Measurements from ENCODE around the gene ELN. TPM values are rescaled to one million over a fixed set of nuclear protein-coding genes. Genes with fewer than 3 reads are reported as not detected.

The ELN gene
- total and polyA plus RNA-seq, 9 of the 15 experiments (the other 6 are each of a cell fraction or from before 2014, with no cell fraction given) = 0.20 TPM; not detected in 8

- H3K9me1 ChIP-seq (ENCODE audit: control insufficient read depth, insufficient read depth, low read length) = no peaks in the 10 kb centered on the region
- peak overlapping the region; percentile 30; the same call in 1 of the 2 replicates for H2AFZ ChIP-seq (ENCODE audit: low read depth, low read length)
- no peaks in the 10 kb centered on the region for H3K9me3 ChIP-seq (replicated peaks; ENCODE audit: control insufficient read depth, insufficient read depth, low read depth, low read length)
- H3K27ac ChIP-seq (ENCODE audit: extremely low read depth, low read depth, low read length) = peak overlapping the region; percentile 45; the same call in 2 of the 3 replicates
- peak overlapping the region in 1 of 2 experiments; percentile 75; a peak in 2 of 4 replicates for H3K9ac ChIP-seq (ENCODE audit: insufficient read depth in 1 of 2, low read depth in 2 of 2, low read length in 2 of 2)
- WGBS (ENCODE audit: insufficient coverage, low coverage, missing lambda C conversion rate) = 88% methylated on average over 6 of the region's 6 CpGs
- BruUV-seq (replicated peaks) = no TSS peak
- intact Hi-C loops (cut with micrococcal nuclease) (no loop called here), in situ Hi-C loops (cut with MboI) (no loop called here)
- 0 out of 3 replicates have a peak, but pooled peaks cover 3% of the 10 kb centered on the region for H3K79me2 ChIP-seq (ENCODE audit: control insufficient read depth, insufficient read depth, low read length)
- CTCF ChIA-PET (ENCODE audit: low intra/inter-chr PET ratio) = no interaction called here
- peaks cover 44% of the 10 kb centered on the region; the same call in 2 of the 3 replicates for H3K36me3 ChIP-seq (ENCODE audit: control insufficient read depth, insufficient read depth, low read length)
- H3K27me3 ChIP-seq (ENCODE audit: control insufficient read depth in 2 of 2, insufficient read depth in 2 of 2, low read length in 2 of 2) = no peaks in the 10 kb centered on the region
- peak in 1 of 4 experiments; percentile 11 for DNase-seq (ENCODE audit: extremely low read depth in 1 of 4, low spot score in 3 of 4)
- no peak for ATAC-seq
- POLR2A ChIA-PET = no interaction called here
- no peak for FAIRE-seq
- peaks cover 15 to 35% of the 10 kb centered on the region in 2 experiments for H3K4me1 ChIP-seq (replicated peaks in 1 of 2; ENCODE audit: control insufficient read depth in 2 of 2, insufficient read depth in 2 of 2, low read length in 2 of 2)
- TF ChIP-seq ZNF717 (CRISPR knock-in tag; IDR thresholded peaks at IDR 0.05) = no peak
- no peak for TF ChIP-seq BMI1 (IDR thresholded peaks at IDR 0.05; ENCODE audit: low read length)
- TF ChIP-seq ZNF232 (CRISPR knock-in tag; IDR thresholded peaks at IDR 0.05) = no peak
- TF ChIP-seq XRCC3 (IDR thresholded peaks at IDR 0.05) = no peak
- H3K4me3 ChIP-seq = no peak overlapping the region
- H4K20me1 ChIP-seq (replicated peaks; ENCODE audit: control insufficient read depth, insufficient read depth, low read length) = peaks cover 13% of the 10 kb centered on the region; the same call in 1 of the 2 replicates
- H3K4me2 ChIP-seq (ENCODE audit: insufficient read depth, low read length) = peak overlapping the region; percentile 36; the same call in 1 of the 2 replicates
These were observed 67.2 kb downstream of the ELN start for GRCh38 chr7:74095135-74095534.

GRCh38 chr7:74097937-74098614, 70.1 kb downstream of the ELN start:
- Histone ChIP-seq H3K27ac (ENCODE audit: extremely low read depth, low read depth, low read length) (no peak overlapping the region), H3K4me1 (replicated peaks in 1 of 2; ENCODE audit: control insufficient read depth in 2 of 2, insufficient read depth in 2 of 2, low read length in 2 of 2) (peaks cover 22 to 32% of the 10 kb centered on the region in 2 experiments), H3K36me3 (ENCODE audit: control insufficient read depth, insufficient read depth, low read length) (peaks cover 61% of the 10 kb centered on the region; the same call in 2 of the 3 replicates), H3K27me3 (ENCODE audit: control insufficient read depth in 2 of 2, insufficient read depth in 2 of 2, low read length in 2 of 2) (no peaks in the 10 kb centered on the region), H3K9me3 (replicated peaks; ENCODE audit: control insufficient read depth, insufficient read depth, low read depth, low read length) (no peaks in the 10 kb centered on the region), H3K4me3 (no peak overlapping the region), H2AFZ (ENCODE audit: low read depth, low read length) (no peak overlapping the region), H3K79me2 (ENCODE audit: control insufficient read depth, insufficient read depth, low read length) (0 out of 3 replicates have a peak, but pooled peaks cover 3% of the 10 kb centered on the region), H4K20me1 (replicated peaks; ENCODE audit: control insufficient read depth, insufficient read depth, low read length) (peaks cover 4% of the 10 kb centered on the region; the same call in 1 of the 2 replicates), H3K9ac (ENCODE audit: insufficient read depth in 1 of 2, low read depth in 2 of 2, low read length in 2 of 2) (0 out of 4 replicates have a peak overlapping the region, but pooled peaks of 1 of the 2 experiments have one; percentile 33), H3K4me2 (ENCODE audit: insufficient read depth, low read length) (no peak overlapping the region), H3K9me1 (ENCODE audit: control insufficient read depth, insufficient read depth, low read length) (no peaks in the 10 kb centered on the region)
- intact Hi-C loops (cut with micrococcal nuclease) (no loop called here), in situ Hi-C loops (cut with MboI) (no loop called here)
- CTCF ChIA-PET (ENCODE audit: low intra/inter-chr PET ratio) = no interaction called here
- POLR2A ChIA-PET = interaction anchor here (0.7 to 1.2 kb wide), 2 partner anchors 40 to 157 kb away, joined by 3 read pairs; no protein-coding TSS in a partner anchor
- WGBS (ENCODE audit: insufficient coverage, low coverage, missing lambda C conversion rate) = 81% methylated on average over 11 of the region's 11 CpGs
- BruUV-seq (replicated peaks) = no TSS peak
- FAIRE-seq (no peak), DNase-seq (ENCODE audit: extremely low read depth in 1 of 4, low spot score in 3 of 4) (peak in 1 of 4 experiments; percentile 6), ATAC-seq (no peak)
- TF ChIP-seq CEBPG (CRISPR knock-in tag; IDR thresholded peaks at IDR 0.05) (no peak), CEBPG (tag; conservative IDR thresholded peaks at IDR 0.05 in 1 of 2, IDR thresholded peaks at IDR 0.05 in 1 of 2) (0 out of 4 replicates have a peak, but pooled peaks of 1 of the 2 experiments have one; percentile 22), JUN (IDR thresholded peaks at IDR 0.05; ENCODE audit: borderline replicate concordance, low read depth, low read length) (peak; percentile 8; the same call in 1 of the 2 replicates), JUN (CRISPR knock-in tag; IDR thresholded peaks at IDR 0.05; ENCODE audit: borderline replicate concordance) (no peak), ATF3 (IDR thresholded peaks at IDR 0.05) (peak; percentile 72), ATF3 (CRISPR knock-in tag; conservative IDR thresholded peaks at IDR 0.05) (no peak), ZNF584 (CRISPR knock-in tag; IDR thresholded peaks at IDR 0.05; ENCODE audit: low read depth) (no peak)
